Omental fat pad (tissue), 4 donors: Measurements from ENCODE around the gene MAPK10. TPM values are rescaled to one million over a fixed set of nuclear protein-coding genes. Genes with fewer than 3 reads are reported as not detected.

ENCODE experiments used
- ATAC-seq: fragments of 150-250 bp; one replicate; pipeline ENCODE4 v1.9.1; 2016; ENCODE audit warnings: mild to moderate bottlenecking, moderate library complexity; ENCODE audit not compliant: low FRiP score
- DNase-seq: peaks from one replicate; pipeline ENCODE4 v3.0.0-alpha.2; 2019; ENCODE audit warnings: low spot score
- CTCF ChIP-seq, 3 donors: fragments of 450-650 bp; IDR thresholded peaks; one replicate each; pipeline ENCODE4 v1.5.1; 2016 to 2017; ENCODE audit warnings: antibody characterized with exemption in 3 of 3, mild to moderate bottlenecking in 3 of 3, moderate library complexity in 2 of 3
- total RNA-seq, 4 donors: library from RNA; depleted of rRNA; stranded (reverse); fragments of >200 nt; gene quantifications; one replicate each; pipeline ENCODE4 v1.1.0, GENCODE V29; 2016

Gene MAPK10
- total RNA-seq, 4 donors from 2014 or later = 38.5 to 51.3 (median 41.4) TPM

GRCh38 chr4:86367577-86367976, 7.7 kb upstream of the MAPK10 start:
- TF ChIP-seq CTCF (IDR thresholded peaks at IDR 0.05) = no peak
- ATAC-seq = no peak
- no peak for DNase-seq

- TF ChIP-seq CTCF (IDR thresholded peaks at IDR 0.05) = no peak
- no peak for ATAC-seq
- DNase-seq = no peak
Measured at GRCh38 chr4:86366920-86367319, 7.1 kb upstream of the MAPK10 start.

GRCh38 chr4:86362510-86362909, 2.7 kb upstream of the MAPK10 start:
- TF ChIP-seq CTCF (IDR thresholded peaks at IDR 0.05) = no peak
- ATAC-seq (no peak), DNase-seq (no peak)

GRCh38 chr4:86358257-86358656, 1.6 kb downstream of the MAPK10 start:
- TF ChIP-seq CTCF (IDR thresholded peaks at IDR 0.05) = no peak
- ATAC-seq (no peak), DNase-seq (no peak)

GRCh38 chr4:86357608-86358007, 2.2 kb downstream of the MAPK10 start:
- no peak for ATAC-seq
- no peak for DNase-seq
- no peak for TF ChIP-seq CTCF (IDR thresholded peaks at IDR 0.05)

GRCh38 chr4:86356425-86357210, 3.2 kb downstream of the MAPK10 start:
- TF ChIP-seq CTCF (IDR thresholded peaks at IDR 0.05) = no peak
- no peak for DNase-seq
- no peak for ATAC-seq

- no peak for DNase-seq
- TF ChIP-seq CTCF (IDR thresholded peaks at IDR 0.05) = no peak
- ATAC-seq = no peak
Measured at GRCh38 chr4:86354390-86354789, 5.5 kb downstream of the MAPK10 start.
